ENCODE measurements around the gene USP43.

- no peak for TF ChIP-seq CTCF (IDR thresholded peaks at IDR 0.05; ENCODE audit: low read depth, low read length, poor library complexity, severe bottlenecking)
- no peak for TF ChIP-seq EZH2phosphoT487 (IDR thresholded peaks at IDR 0.05; ENCODE audit: borderline replicate concordance, low read length)
These were observed 39.8 kb downstream of the USP43 start for GRCh38 chr17:9684955-9685621.
